Renal pelvis (tissue), 3 donors: ENCODE data around the gene FANCD2. TPM values are rescaled to one million over a fixed set of nuclear protein-coding genes. Genes with fewer than 3 reads are reported as not detected.

Experiments
- polyA plus RNA-seq, 3 donors: library from polyadenylated mRNA; unstranded; fragments of 120-200 nt; gene quantifications; one replicate each; pipeline ENCODE4 v1.2.1, GENCODE V29; 2013; ENCODE audit not compliant: insufficient read length in 3 of 3

The FANCD2 gene
- polyA plus RNA-seq, 3 donors, result 18.2 to 28.8 (median 26.8) TPM

Other genes with a start within 250 kb of the FANCD2 start
- 10 to 100 TPM; 69.4 to 79.8 (median 77.7) TPM for gene TADA3, start 234.0 kb upstream of the FANCD2 start, polyA plus RNA-seq
- gene ARPC4, start 233.4 kb upstream of the FANCD2 start, polyA plus RNA-seq, result 100 to 1,000 TPM; 122 to 140 (median 133) TPM
- gene TTLL3, start 216.2 kb upstream of the FANCD2 start, polyA plus RNA-seq, result 10 to 100 TPM; 37.7 to 93.8 (median 83.2) TPM
- gene RPUSD3, start 182.4 kb upstream of the FANCD2 start, polyA plus RNA-seq, result 10 to 100 TPM; 37.0 to 40.4 (median 39.2) TPM
- under 1 TPM in 1 of 3 donors, not detected in 2; 0.19 TPM for gene CIDEC, start 146.2 kb upstream of the FANCD2 start, polyA plus RNA-seq
- 10 to 100 TPM; 44.5 to 49.8 (median 46.7) TPM for gene JAGN1, start 135.8 kb upstream of the FANCD2 start, polyA plus RNA-seq
- gene IL17RE, start 123.6 kb upstream of the FANCD2 start, polyA plus RNA-seq, result 10 to 100 TPM; 11.2 to 17.0 (median 15.5) TPM
- 10 to 100 TPM; 32.8 to 44.8 (median 39.9) TPM for gene IL17RC, start 109.3 kb upstream of the FANCD2 start, polyA plus RNA-seq
- gene CRELD1, start 92.6 kb upstream of the FANCD2 start, polyA plus RNA-seq, result 10 to 100 TPM; 53.1 to 78.9 (median 74.6) TPM
- 1 to 10 TPM; 4.3 to 5.8 (median 4.8) TPM for gene PRRT3, start 74.0 kb upstream of the FANCD2 start, polyA plus RNA-seq
- gene EMC3, start 39.6 kb upstream of the FANCD2 start, polyA plus RNA-seq, result 10 to 100 TPM; 79.1 to 90.1 (median 86.2) TPM
- gene FANCD2OS, start 81.8 kb downstream of the FANCD2 start, polyA plus RNA-seq, result not detected
- gene BRK1, start 89.2 kb downstream of the FANCD2 start, polyA plus RNA-seq, result 100 to 1,000 TPM; 176 to 213 (median 180) TPM
- gene VHL, start 115.3 kb downstream of the FANCD2 start, polyA plus RNA-seq, result 10 to 100 TPM; 74.5 to 87.6 (median 83.1) TPM
- under 1 TPM; 0.71 to 0.89 (median 0.88) TPM for gene IRAK2, start 138.5 kb downstream of the FANCD2 start, polyA plus RNA-seq
- 10 to 100 TPM; 29.9 to 36.5 (median 34.9) TPM for gene TATDN2, start 222.0 kb downstream of the FANCD2 start, polyA plus RNA-seq